B cell (primary cell): Measurements from ENCODE around the gene PKP1.

ENCODE experiments used
- CTCF ChIP-seq: fragments of 200-600 bp; IDR thresholded peaks from one replicate; pipeline ENCODE4 v1.8.0; 2022; ENCODE audit warnings: antibody characterized with exemption, mild to moderate bottlenecking
- EZH2 ChIP-seq: IDR thresholded peaks from 2 replicates; pipeline ENCODE4 v1.6.1; 2012; ENCODE audit warnings: borderline replicate concordance, low read depth, mild to moderate bottlenecking, moderate library complexity, low read length; ENCODE audit not compliant: insufficient read depth, poor library complexity, severe bottlenecking

DNA sequence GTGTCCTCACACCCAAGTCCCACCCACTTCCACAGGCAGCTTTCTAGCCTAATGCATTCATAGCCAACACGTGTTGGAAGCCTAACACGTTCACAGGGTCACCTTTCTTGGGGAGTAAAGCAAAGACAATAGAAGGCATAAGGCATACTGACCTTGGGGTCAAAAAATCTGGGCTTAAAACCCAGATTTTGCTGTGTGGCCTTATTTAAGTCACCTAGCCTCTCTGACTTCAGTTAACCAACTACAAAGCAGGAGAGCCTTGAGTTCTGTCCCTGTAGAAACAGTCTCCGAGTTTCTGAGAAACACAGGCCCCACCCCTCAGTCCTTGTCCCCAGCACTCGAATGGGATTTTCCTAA, 92.8 kb downstream of the PKP1 start:
- no peak for TF ChIP-seq CTCF
- TF ChIP-seq EZH2 = no peak
